Uterus (tissue), 2 donors: ENCODE results near the gene CDSN.

ENCODE experiments used
- CTCF ChIP-seq, 4 experiments: fragments of 200-600 bp in 2 of 4; fragments of 450-650 bp in 2 of 4; sonication (generic) in 2 of 4; IDR thresholded peaks; one replicate each; pipeline ENCODE4 v1.5.1; 2016 to 2019; ENCODE audit warnings: antibody characterized with exemption in 4 of 4, mild to moderate bottlenecking in 2 of 4, moderate library complexity in 1 of 4
- POLR2A ChIP-seq, 2 donors: fragments of 450-650 bp; IDR thresholded peaks; one replicate each; pipeline ENCODE4 v1.6.1; 2016; ENCODE audit warnings: antibody characterized with exemption in 2 of 2, mild to moderate bottlenecking in 1 of 2, moderate library complexity in 1 of 2

- TF ChIP-seq POLR2A (IDR thresholded peaks at IDR 0.05) (no peak), CTCF (IDR thresholded peaks at IDR 0.05) (no peak)
Measured at GRCh38 chr6:31086788-31087440, 33.3 kb downstream of the CDSN start.
